Inflammatory macrophage (primary cell): ENCODE results near the gene TFCP2L1.

Experiments
- DNase-seq, 2 donors: peaks; one replicate each; pipeline ENCODE4 v3.0.0-alpha.2; 2020 to 2022

The TFCP2L1 gene

DNA sequence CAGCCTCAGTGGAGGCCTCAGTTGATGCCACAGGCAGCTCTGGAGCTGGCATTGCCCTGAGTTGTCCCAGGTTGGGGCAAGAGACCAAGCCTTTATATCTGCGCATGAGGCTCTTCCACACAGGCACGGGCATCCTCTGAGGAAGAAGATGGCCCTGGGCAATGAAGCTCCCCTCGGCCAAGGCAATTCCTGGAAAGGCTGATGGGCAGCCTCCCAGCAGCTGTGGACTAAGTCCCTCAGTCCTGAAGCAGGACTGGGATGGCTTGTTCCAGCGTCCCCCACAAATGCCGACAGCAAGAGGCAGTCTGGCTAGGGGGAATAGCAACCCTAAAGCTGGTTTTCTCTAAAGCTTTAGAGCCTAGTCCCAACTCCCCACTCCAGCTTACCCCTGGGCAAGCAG is 90.0 kb downstream of the TFCP2L1 start:
- DNase-seq, result no peak

DNA sequence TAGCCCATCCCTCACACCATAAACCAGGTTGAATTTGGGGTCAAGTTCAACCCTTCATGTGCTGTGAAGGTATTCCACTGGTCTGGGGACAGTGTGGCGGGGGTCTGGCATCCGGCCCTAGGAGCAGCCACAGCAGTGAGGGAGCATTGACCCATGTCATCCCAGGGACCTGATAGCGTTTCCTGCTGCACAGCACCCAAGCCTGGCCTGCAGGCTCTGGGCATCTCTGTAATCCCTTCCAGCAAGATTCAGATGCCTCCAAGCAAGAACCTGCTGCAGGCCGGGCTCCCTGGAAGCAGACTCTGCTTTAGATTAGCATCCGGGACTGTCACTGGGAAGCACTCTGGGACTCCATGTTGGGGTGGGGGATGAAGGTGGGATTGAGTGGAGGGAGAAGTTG is 90.4 kb downstream of the TFCP2L1 start:
- no peak for DNase-seq

DNA sequence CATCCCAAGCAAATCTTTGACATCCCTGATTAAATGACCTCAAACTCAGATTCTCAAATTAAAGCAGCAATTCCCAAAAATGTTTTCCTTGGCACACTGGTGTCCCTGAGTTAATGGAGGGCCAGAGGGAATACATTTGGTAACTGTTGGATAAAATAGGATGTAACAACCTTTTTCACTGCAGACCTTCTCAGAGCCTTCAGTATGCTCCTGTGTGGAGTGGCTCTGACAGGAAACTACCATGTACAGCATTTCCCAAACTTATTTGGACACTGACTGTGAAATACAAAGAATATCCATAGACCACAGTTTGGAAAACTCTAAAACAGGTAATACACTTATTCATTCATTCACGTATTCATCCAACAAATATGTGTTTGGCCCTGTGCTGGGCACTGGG is 91.8 kb downstream of the TFCP2L1 start:
- DNase-seq, result no peak

DNA sequence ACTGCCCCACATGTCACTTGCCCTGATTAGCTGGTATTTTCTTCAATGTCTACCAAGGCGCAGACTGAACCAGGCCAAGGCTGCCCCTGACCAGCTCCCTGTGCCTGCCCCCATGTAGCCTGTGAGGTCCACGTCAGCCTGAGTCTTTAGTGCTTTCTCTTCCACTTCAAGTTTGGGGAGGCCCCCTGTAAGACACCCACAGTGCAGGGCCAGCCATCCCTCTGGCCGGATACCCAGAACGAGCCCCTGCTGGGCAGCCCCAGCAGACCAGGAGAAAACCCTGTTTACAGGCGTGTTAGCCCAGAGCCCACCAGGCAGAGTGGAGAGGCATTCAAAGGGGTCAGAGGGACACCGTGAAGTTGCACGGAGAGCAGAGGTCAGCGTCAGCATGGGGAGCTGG is 92.4 kb downstream of the TFCP2L1 start:
- no peak for DNase-seq

DNA sequence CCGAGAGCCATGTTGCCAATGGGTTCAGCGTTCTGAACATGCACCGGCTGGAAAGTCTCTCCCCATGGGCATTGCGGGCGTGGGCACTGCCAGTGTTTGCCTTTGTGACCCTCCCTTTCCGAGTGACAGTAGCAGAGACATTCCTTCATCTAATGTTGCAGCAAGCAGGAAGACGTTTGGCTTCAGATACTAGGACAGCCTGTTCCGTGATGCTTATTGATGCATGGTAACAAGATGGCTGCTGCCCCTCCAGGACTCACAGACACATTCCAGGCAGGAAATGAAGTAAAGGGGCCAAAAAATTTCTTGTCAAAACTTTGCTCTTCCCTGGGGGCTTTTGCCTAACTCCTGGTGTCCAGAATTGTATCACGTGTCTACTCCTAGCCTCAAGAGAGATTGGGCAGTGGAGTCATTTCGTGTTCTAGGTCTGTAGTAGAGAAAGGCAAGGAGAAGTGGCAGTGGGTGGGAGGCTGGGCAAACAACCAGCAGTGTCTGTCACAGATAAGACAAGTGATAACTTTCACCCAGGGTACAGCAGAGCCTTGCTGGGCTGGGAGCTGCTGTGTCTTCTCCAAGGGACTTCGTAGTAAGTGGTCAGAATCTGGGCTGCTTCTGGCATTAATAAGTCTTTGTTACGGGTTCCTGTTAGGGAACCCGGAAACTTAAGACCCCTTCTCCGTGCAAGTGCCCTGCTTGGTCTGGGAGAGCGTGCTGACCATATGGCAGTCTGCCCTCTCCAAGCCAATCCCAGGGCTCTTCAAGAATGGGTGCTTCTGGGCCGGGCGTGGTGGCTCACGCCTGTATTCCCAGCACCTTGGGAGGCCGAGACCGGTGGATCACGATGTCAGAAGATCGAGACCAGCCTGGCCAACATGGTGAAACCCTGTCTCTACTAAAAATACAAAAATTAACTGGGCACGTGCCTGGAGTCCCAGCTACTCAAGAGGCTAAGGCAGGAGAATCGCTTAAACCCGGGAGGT is 93.5 kb downstream of the TFCP2L1 start:
- peak in 1 of 2 donors; percentile 21 for DNase-seq

DNA sequence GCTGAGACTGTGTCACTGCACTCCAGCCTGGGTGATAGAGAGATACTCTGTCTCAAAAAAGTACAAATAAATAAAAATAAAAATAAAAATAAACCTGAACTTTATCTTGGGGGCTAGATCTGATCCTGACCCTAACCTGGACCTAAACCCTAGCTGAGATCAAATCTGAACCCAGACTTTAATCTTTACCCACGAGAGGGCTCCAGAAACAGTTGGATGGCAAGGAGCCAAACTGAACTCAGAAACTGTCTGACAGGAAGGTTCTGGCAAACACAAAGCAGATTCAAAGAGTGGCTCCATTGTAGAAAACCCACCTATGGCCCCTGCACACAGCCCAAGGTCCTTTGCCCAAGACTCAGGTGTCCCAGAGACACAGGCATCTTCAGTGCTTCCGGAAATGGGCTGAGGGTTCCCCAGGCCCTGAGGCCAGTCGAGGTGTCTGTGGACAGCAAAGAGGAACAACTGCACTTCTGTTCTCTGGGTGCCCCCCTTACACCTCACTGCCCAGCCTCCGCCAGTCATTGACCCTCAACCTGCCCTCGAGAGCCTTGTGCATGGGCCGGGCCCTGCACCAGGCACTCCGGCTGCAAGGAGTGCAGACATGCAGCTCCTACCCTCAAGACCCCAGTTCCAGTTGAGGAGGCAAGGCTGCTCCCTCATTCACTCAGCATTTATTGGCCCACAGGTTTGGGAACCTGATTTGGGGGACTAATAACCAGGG is 95.2 kb downstream of the TFCP2L1 start:
- DNase-seq, result no peak

DNA sequence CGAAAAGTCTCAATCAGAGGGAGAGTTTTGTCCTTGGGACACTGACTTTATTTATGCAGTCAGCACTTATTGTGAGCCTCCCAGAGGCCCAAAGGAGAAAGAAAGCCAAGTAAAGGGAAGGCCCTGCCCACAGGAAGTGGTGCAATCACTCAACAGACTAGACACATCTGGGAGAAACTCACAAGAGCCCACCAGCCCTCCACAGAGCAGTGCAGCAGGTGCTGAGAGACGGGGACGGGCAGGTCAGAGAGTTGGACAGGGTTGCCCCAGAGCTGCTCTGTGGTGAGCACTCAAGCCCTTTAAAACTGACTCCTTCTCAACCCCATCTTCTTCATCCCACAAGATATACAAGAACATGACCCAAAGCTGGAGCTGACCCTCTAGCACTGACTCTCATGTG is 96.0 kb downstream of the TFCP2L1 start:
- DNase-seq, result peak; percentile 45 to 52

DNA sequence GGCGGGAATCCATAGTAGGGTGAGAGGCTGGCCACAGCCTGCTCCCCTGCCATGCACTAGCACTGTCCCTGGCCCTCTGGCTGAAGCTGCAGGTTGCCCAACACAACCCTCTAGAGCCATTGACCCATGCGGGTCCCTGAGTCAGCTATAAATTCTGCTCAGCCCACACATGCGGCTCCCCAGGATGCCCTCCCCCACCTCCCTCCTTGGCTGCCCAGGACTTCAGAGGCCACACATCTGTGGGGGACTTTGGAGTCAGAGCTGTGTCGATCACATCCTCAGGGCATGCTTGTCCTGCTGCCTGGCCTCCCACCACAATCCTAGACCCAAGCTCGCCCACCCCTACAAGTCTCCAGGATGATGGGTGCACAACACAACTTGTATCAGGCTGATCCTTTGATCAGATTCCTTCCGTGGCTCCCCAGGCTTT is 97.0 kb downstream of the TFCP2L1 start:
- DNase-seq, result no peak

DNA sequence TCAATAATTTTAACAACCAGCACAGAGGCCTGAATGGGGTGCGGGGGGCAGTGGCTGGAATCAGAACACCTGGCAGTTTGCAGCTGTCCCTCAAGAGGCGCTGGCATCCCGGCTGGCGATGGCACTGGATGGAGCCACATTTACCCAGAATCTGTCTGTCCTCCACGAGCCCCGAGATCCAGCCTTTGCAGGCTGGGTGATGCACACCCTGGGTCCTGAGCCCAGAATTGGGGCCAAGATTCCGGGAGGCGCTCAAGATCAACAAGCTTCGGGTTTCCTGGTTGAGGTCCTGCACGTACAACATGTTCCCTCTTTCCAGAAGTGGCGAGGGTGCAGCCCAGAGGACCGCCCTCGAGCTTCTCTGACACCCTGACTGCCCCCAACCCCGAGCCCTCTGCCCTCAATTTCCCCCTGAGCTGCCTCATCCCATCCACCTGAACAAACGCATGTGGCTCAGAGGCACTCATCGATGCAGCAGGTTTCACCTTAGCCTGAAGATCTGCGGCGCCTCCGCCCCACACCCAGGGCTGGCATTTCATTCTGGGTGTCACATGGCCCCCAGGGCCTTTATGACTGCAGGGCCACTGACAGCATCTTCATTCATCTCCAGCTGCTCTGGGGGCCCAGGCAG is 97.5 kb downstream of the TFCP2L1 start:
- no peak for DNase-seq

DNA sequence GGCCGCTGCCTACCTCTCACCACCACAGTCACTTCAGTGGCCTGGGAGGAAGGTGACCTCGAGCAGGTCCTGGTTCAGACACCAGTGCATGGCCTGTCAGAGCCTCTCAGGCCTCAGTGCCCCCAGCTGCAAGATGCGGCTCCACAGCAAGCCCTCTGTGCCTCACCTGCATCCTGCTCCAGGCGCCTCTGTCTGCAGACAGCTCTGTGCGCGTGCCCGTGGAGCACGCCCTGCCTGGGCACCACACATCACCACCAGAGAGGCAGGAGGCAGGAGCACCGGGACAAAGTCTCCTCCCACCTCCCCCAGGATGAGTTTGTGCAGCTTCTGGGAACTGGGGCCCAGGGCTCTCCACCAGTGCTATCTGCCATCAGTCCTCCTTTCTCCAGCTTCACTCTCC is 98.7 kb downstream of the TFCP2L1 start:
- no peak for DNase-seq

DNA sequence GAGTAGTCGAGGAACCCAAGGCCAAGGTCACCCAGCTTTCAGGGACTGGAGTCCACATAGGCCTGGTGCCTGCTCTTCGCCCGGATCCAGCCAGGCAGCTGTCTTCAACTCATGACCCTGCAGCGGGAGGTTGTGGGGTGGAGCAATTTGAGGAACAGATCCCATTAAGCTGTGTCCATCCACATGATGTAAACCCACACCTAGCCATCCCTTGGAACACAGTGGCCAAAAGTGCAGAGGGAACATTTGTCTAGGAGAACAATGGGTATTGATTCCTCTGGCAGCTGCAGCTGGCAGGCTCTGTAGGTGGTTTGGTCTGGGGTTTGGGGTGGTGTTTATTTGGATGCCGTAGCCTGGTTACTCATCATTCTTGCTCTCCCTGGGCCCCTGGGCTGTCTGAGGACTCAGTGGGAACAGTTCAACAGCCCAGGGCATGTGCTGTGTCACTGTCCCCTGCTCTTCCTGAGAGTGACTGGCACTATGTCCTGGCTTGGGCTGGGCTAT is 99.4 kb downstream of the TFCP2L1 start:
- DNase-seq, result no peak

DNA sequence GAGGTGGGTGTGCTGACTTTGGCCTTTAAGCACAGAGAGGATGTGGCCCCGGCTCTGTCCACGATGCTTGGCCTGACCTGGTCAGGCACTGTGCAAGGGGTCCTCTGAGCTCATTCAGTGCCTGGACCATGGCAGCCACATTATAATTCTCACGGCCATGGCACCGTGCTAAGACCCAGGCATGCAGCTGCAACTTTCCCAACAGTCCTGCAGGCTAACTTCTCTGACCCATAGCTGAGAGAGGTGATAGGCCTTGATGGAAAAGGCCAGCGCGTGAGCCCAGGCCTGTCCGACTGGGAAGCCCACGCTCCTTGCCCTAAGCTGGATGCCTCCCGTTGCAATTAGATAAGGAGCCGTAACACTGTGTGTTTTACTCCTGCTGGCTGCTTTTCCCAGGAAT is 99.9 kb downstream of the TFCP2L1 start:
- no peak for DNase-seq

DNA sequence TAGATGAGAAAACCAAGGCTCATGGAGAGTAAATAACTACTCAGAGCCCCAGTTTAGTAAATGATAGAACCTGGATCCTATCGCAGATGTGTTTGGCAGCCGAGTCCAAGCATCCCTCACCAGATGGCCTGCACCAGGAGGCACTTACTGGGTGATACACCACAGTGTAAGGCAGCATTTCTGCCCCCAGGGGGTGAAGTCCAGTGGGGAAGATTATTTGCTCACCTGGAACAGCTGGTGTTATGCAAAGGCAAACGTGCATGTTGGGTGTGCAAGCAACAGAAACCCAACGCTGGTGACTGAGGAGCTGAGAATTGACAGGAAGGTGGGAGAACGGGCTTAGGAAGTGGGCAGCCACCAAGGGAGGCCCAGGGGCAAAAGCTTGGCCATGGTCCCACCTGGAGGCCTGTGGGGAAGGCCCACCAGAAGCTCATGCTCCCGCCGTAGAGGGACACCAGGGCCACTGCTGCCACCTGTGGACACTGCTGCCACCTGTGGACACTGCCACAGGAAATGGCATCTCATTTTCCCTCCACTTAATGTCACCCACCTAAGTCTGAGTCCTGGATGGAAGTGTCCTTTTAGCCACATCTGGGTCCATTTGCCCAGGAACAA is 100.6 kb downstream of the TFCP2L1 start:
- DNase-seq, result no peak

DNA sequence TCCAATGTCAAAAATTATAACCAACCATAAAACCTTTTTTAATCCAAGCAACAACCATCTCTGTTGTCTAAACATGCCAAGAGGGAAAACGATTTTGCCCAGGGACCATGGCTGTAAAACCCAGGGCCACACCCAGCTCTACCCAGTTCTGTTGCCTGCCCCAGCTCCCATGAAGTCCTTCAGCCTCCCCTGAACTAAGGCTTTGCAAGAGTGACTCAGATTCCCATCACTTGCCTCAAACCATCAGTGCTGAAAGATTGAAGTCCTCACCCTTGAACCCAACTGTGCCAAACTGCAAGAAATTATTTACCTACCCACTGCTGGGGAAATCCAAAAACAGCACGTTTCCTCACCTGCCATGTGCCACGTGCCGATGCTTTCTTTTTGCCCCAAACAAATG is 102.5 kb downstream of the TFCP2L1 start:
- no peak for DNase-seq

DNA sequence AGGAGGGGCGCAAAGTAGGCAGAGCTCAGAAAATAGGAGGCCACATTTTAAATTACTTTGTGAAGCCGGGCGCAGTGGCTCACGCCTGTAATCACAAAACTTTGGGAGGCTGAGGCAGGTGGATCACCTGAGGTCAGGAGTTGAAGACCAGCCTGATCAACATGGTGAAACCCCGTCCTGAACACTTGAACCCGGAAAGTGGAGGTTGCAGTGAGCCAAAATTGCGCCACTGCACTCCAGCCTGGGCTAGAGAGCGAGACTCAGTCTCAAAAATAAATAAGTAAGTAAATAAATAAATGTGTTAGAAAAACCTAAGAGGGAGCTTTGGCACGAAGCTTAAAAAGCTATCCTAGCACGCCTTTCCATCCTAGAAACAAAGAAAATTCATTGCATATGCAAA is 105.5 kb downstream of the TFCP2L1 start:
- DNase-seq, result no peak

DNA sequence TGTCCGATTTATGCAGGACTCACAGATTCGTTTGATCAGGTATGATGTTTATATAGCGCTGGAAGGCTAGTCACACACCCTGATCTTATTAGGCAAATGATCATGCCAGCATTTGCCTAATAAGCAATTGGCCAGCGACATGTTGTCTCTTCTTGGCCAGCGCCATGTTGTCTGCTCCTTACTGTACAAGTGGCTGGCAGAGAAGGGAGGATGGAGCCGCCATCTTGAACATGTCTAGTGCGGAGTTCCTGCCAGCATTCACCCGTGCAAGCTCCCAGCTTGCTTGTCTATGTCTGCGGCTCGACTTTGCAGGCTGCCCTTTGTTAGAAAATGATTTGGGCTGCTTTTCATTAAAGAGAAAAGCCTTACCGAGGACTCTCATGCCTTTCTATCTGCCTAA is 106.3 kb downstream of the TFCP2L1 start:
- DNase-seq, result no peak

DNA sequence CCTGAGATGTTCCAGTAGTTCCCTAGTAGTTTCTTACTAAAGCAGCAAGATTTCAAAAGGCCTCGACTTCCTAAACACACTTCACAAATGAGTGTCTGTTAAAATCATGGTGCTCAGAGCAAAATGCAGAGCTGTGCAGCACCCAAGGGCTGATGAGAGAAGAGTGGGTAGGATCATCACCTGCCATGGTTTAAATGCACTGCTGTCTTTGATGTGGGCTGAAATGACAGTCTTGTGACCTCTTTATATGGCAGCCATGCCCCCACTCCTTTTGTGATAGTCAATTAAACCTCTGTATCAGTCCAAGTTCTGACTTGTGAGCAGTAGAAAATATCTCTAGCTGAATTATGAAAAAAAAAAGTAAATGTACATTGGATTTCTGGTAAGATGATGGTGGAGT is 107.1 kb downstream of the TFCP2L1 start:
- DNase-seq, result no peak

DNA sequence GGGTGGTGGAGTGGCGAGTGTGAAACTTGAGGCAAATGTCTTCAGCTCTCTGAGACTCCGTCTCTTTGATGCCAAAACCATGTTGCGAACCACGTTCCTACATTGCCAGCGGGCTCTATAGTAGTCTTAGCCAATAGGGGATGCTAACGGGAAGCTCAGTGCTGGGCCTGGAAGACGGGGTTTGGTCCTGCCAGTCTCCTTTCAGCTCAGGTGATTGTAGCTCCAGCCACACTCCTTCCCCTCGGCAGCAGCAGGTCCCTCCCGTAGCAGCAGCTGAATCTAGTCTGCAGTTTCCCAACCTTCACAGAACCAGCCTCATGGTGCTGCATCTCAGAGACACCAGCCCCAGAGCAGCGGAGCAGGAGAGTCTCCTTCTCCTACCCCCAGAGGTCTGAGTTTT is 109.7 kb downstream of the TFCP2L1 start:
- DNase-seq, result no peak

DNA sequence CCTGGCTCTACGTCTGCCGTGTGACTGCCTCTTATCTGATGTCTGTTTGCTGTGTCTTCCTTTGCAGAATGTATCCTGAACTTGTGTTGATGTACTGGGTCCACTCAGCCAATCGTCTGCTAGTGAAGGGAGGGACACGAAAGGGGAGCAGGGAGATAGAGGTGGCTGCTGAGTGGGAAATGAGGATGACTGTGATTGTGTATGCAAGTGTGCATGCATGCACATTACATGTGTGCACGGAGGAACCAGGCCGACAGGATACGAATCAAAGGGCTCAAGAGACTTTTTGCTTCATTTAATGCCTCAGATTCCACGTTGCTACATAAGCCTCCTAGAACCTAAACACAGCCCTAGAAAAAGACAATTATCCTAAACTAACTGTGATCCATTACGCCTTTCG is 111.2 kb downstream of the TFCP2L1 start:
- DNase-seq, result no peak

DNA sequence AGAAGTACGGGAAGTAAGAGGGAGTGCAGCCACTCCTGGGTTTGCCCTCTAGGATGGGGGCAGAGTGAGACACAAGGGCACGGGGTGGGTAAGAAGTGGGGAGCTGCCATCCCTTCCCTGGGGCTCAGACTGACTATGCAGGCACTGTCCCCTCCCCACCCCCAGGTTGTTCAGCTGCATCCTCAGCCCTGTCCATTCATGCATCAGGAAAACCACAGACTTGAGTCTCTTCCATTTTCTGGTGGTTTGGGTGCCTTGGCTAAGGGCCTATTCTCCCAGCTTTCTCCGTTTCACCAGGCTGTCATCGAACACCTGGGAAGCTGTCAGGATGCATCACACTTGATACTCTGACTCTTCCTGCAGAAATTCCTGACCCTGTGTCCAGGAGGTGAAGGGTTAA is 111.9 kb downstream of the TFCP2L1 start:
- no peak for DNase-seq

DNA sequence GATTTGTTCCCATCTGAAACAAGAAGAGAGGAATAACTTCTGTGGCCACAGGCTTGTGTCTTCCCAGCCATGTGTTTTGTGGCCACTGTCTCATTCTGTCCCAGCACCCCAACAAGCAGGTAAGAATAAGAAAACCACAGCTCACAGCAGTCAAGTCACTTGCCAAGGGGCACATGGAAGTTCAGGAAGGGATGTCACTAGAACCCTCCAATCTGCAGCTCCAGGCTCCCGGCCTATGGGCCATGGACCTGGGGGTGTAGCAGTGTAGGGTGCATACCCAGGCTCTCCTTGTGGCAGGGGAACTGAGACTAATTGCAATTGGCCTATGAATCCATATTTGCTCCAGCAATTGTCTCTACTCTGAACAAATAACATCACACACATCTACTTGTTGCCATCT is 112.5 kb downstream of the TFCP2L1 start:
- DNase-seq, result no peak

DNA sequence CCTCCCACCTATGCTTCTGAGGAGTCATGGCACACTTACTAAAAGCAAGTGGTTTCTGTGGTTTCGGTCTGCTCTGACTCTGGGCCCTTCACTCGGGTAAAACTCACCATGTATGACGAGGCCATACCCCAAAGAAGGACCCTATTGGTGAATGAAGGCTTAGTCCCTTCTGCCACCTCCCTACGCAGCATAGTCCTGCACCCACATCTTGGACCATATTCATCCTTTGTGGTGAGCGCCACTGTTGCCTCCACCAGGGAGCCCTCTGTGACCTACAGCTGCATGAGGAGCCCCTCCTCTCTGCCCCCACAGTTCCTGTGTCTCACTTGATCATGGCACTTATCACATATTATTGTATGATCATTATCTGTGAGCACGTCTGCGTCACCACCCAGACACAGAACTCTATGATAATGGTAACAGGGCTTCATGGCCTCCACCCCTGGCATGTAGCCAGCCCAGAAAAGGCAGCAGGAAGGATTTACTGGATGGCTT is 113.3 kb downstream of the TFCP2L1 start:
- no peak for DNase-seq

DNA sequence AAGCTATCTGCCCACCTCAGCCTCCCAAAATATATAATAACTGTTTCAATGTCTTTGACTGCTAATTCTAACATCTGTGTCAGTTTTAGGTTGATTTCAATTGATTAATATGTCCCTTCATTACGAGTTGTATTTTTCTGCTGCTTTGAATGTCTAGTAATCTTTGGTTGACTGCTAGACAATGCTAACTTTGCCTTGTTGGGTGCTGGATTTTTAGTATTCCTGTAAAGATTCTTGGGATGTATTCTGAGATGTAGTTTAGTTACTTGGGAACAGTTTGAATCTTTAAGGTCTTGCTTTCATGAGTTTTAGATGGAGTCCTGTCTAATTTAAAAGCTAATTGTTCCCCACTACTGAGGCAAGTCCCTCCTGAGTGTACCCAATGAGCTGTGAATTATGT is 114.4 kb downstream of the TFCP2L1 start:
- no peak for DNase-seq
